HL-60 (cell line): ENCODE data around the gene SLC49A3.

Experiments used
- CTCF ChIP-seq: IDR thresholded peaks from one replicate; pipeline ENCODE4 v1.5.1; 2011; ENCODE audit warnings: low read length, control low read depth, inconsistent platforms; ENCODE audit not compliant: insufficient read depth
- GABPA ChIP-seq: IDR thresholded peaks from 2 replicates; pipeline ENCODE4 v1.6.1; 2012; ENCODE audit warnings: low read depth
- POLR2AphosphoS5 ChIP-seq: IDR thresholded peaks from 2 replicates; pipeline ENCODE4 v1.6.1; 2012; ENCODE audit warnings: low read depth
- REST ChIP-seq: IDR thresholded peaks from 2 replicates; pipeline ENCODE4 v1.6.1; 2012; ENCODE audit warnings: low read depth; ENCODE audit not compliant: insufficient replicate concordance
- SPI1 ChIP-seq: IDR thresholded peaks from 2 replicates; pipeline ENCODE4 v1.6.1; 2012; ENCODE audit warnings: low read depth, mild to moderate bottlenecking, borderline replicate concordance

- TF ChIP-seq CTCF, result no peak
- no peak for TF ChIP-seq POLR2AphosphoS5
- no peak for TF ChIP-seq GABPA
- no peak for TF ChIP-seq SPI1
- no peak for TF ChIP-seq REST
Observed at GRCh38 chr4:667545-667925, 21.4 kb downstream of the SLC49A3 start.
